ENCODE results near the gene KPNA2. TPM values are rescaled to one million over a fixed set of nuclear protein-coding genes. Genes with fewer than 3 reads are reported as not detected.

The KPNA2 gene
- total and polyA plus RNA-seq, 10 of the 15 experiments (the other 5 are each of a cell fraction or from before 2014, with no cell fraction given), result 202 to 731 (median 283) TPM

DNA sequence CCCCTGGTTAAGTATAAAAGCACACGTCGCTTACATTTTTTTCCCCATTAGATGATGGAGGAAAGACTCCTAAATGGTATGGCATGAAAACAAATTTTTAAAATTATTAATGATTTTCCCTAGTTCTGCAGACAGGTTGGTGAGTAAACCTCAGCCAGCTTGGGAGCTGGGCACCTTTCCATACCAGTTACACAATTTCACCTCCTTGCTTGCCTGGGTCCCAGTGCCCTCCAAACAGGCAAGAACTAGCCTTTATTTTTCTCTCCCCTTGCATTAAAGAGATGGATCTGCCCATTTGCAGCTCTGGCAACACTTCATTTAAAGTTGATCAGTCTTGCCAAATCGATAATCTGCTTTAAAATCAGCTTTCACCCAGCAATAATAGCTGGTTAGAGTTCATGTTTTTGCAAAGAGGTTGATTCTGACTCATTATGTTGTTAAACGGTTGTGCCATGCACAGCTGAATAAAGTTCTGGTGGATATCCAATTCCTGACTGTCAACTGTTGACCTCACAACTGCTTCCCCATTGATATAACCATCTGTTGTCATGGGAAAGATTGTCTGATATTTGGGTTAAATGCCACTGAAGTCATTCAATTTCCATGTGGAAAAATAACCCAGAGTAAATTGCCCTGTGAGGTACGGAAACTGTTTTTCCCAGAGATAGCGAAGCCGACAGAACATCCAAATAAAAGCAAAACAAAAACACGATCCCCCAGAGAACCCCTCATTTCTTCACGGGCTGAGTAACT lies 40.5 kb upstream of the KPNA2 start:
- peaks cover 0 to 3% of the 10 kb centered on the region in 2 experiments; a peak in 2 of 4 replicates for H3K27me3 ChIP-seq (replicated peaks in 1 of 2; ENCODE audit: control insufficient read depth in 2 of 2, insufficient read depth in 2 of 2, low read length in 1 of 2)
- peak overlapping the region; percentile 65 for H3K4me3 ChIP-seq
- no peaks in the 10 kb centered on the region for H4K20me1 ChIP-seq (ENCODE audit: control insufficient read depth, insufficient read depth)
- DNase-seq (ENCODE audit: low read depth, low spot score), result no peak
- H3K4me1 ChIP-seq (ENCODE audit: control insufficient read depth, insufficient read depth, low read length), result peaks cover 7% of the 10 kb centered on the region
- H3K79me2 ChIP-seq (ENCODE audit: control insufficient read depth, insufficient read depth, low read length), result no peaks in the 10 kb centered on the region
- ChIA-PET CTCF (interaction anchor here (1.5 to 3.7 kb wide), 2 partner anchors 9 to 14 kb away, joined by 6 to 17 read pairs; no protein-coding TSS in a partner anchor), SMC1A (ENCODE audit: uncharacterized antibody, unreplicated experiment) (interaction anchor here (0.6 to 1.5 kb wide), 3 partner anchors 22 to 41 kb away, joined by 3 to 5 read pairs (median 4); partner anchors contain the start of gene KPNA2), RAD21 (ENCODE audit: unreplicated experiment) (no interaction called here), POLR2A (interaction anchor here (1.3 kb wide), 1 partner anchor 25 kb away, joined by 7 read pairs; no protein-coding TSS in a partner anchor)
- no TSS peak for BruUV-seq (replicated peaks)
- no peak for FAIRE-seq
- in situ Hi-C loops (cut with MboI) (no loop called here), intact Hi-C loops (cut with micrococcal nuclease; ENCODE audit: unreplicated experiment) (no loop called here)
- H3K27ac ChIP-seq (ENCODE audit: control insufficient read depth, insufficient read depth), result no peak overlapping the region
- no peak overlapping the region for H2AFZ ChIP-seq (ENCODE audit: control insufficient read depth, low read depth, low read length)
- H3K4me2 ChIP-seq (ENCODE audit: control insufficient read depth, insufficient read depth), result peak overlapping the region; percentile 94
- no peak for ATAC-seq
- no peaks in the 10 kb centered on the region for H3K9me3 ChIP-seq (replicated peaks; ENCODE audit: control insufficient read depth, insufficient read depth, low read length)
- H3K9ac ChIP-seq (ENCODE audit: control insufficient read depth, insufficient read depth, low read length), result no peak overlapping the region
- no peak for TF ChIP-seq TCF12 (IDR thresholded peaks at IDR 0.05; ENCODE audit: low read depth, low read length)
- TF ChIP-seq BMI1 (IDR thresholded peaks at IDR 0.05; ENCODE audit: borderline replicate concordance), result peak; percentile 40; the same call in 1 of the 2 replicates
- TF ChIP-seq SMAD5 (IDR thresholded peaks at IDR 0.05; ENCODE audit: low read depth), result no peak
- TF ChIP-seq NRF1 (conservative IDR thresholded peaks at IDR 0.05; ENCODE audit: low read depth, low read length), result no peak
- peak; percentile 70; the same call in 1 of the 2 replicates for TF ChIP-seq EZH2 (IDR thresholded peaks at IDR 0.05; ENCODE audit: borderline replicate concordance, control insufficient read depth, low read depth, low read length)
- WGBS (ENCODE audit: insufficient coverage, insufficient replicate concordance, low lambda C conversion rate, missing lambda C conversion rate), result 46% methylated on average over 9 of the region's 9 CpGs
- no peaks in the 10 kb centered on the region for H3K36me3 ChIP-seq (ENCODE audit: control insufficient read depth in 2 of 2, insufficient read depth in 2 of 2, low read length in 1 of 2)

All from GM12878 (cell line).